Right atrium auricular region (tissue), 2 donors: ENCODE data around the gene BTBD16. TPM values are rescaled to one million over a fixed set of nuclear protein-coding genes. Genes with fewer than 3 reads are reported as not detected.

Experiments used
- DNase-seq: peaks from one replicate; pipeline ENCODE4 v3.0.0-alpha.2; 2019; ENCODE audit warnings: low spot score
- H3K27ac ChIP-seq, 2 donors: fragments of 200-600 bp; sonication (generic); 1 replicate in 1 of 2; 2 replicates in 1 of 2; pipeline ENCODE4 v1.5.1; 2016 to 2019
- H3K27me3 ChIP-seq, 2 donors: fragments of 200-600 bp; sonication (generic); one replicate each; pipeline versions ENCODE4 v1.5.1 to v1.6.0; 2017 to 2019
- H3K36me3 ChIP-seq: fragments of 200-600 bp; sonication (generic); one replicate; pipeline ENCODE4 v1.5.1; 2016
- H3K4me1 ChIP-seq, 2 donors: fragments of 200-600 bp; sonication (generic); one replicate each; pipeline versions ENCODE4 v1.5.1 to v1.6.0; 2017 to 2019
- H3K4me3 ChIP-seq, 2 donors: fragments of 200-600 bp; sonication (generic); 1 replicate in 1 of 2; 2 replicates in 1 of 2; pipeline ENCODE4 v1.5.1; 2017 to 2019; ENCODE audit warnings: mild to moderate bottlenecking in 1 of 2, moderate library complexity in 1 of 2
- H3K9me3 ChIP-seq, 2 donors: fragments of 200-600 bp; sonication (generic); one replicate each; pipeline ENCODE4 v1.5.1; 2019
- total RNA-seq, 2 donors: library from RNA; depleted of rRNA; stranded (reverse); fragments of >200 nt; gene quantifications; one replicate each; pipeline ENCODE4 v1.1.0, GENCODE V29; 2016
- TF ChIP-seq, protein P1 (sequence below), 2 donors: fragments of 200-600 bp; sonication (generic); IDR thresholded peaks; one replicate each; pipeline ENCODE4 v1.5.1; 2019; ENCODE audit warnings: antibody characterized with exemption in 2 of 2

Gene BTBD16
- total RNA-seq, 2 donors from 2014 or later, result not detected

DNA sequence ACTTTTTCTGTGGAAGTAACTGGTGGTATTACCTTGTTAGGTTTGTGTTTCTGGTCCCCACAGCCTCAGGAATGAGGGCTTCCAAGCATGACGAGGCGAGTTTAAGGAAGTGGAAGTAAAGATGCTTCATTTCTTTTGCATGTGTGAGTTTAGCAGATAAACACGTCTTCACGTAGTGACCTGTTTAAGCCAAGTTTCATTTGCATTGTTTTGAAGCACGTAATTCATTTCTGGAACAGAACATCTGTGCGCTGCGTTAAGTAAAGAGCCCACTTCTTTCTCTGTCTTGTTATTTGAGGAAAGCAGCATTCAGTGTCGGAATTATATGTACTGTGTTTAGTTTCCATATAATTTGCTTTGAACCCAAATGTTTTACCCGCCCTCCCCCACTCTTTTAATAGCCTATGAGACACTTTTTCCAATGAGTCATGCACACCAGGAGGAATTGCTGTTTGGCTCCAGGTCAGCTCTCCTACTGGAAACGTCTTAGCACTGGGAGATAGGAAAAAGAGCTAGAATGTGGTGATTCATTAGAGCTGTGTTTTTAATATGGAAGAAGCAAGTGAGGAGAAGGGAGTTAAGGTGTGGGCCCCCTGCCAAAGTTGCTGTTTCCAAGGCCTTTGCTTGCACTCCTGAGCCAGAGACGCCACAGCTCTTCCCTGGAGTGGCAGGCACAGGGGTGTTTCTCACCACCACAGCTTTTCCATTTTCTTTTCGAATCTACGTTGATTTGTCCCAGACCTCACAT lies 36.7 kb downstream of the BTBD16 start:
- peak; percentile 89 for DNase-seq
- Histone ChIP-seq H3K4me1 (peaks cover 0 to 36% of the 10 kb centered on the region in 2 donors), H3K27me3 (no peaks in the 10 kb centered on the region), H3K27ac (peak overlapping the region; percentile 77 to 88), H3K9me3 (no peaks in the 10 kb centered on the region), H3K4me3 (peak overlapping the region in 1 of 2 donors; percentile 12), H3K36me3 (no peaks in the 10 kb centered on the region)
- TF ChIP-seq, protein P1, sequence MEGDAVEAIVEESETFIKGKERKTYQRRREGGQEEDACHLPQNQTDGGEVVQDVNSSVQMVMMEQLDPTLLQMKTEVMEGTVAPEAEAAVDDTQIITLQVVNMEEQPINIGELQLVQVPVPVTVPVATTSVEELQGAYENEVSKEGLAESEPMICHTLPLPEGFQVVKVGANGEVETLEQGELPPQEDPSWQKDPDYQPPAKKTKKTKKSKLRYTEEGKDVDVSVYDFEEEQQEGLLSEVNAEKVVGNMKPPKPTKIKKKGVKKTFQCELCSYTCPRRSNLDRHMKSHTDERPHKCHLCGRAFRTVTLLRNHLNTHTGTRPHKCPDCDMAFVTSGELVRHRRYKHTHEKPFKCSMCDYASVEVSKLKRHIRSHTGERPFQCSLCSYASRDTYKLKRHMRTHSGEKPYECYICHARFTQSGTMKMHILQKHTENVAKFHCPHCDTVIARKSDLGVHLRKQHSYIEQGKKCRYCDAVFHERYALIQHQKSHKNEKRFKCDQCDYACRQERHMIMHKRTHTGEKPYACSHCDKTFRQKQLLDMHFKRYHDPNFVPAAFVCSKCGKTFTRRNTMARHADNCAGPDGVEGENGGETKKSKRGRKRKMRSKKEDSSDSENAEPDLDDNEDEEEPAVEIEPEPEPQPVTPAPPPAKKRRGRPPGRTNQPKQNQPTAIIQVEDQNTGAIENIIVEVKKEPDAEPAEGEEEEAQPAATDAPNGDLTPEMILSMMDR (IDR thresholded peaks at IDR 0.05), result no peak

DNA sequence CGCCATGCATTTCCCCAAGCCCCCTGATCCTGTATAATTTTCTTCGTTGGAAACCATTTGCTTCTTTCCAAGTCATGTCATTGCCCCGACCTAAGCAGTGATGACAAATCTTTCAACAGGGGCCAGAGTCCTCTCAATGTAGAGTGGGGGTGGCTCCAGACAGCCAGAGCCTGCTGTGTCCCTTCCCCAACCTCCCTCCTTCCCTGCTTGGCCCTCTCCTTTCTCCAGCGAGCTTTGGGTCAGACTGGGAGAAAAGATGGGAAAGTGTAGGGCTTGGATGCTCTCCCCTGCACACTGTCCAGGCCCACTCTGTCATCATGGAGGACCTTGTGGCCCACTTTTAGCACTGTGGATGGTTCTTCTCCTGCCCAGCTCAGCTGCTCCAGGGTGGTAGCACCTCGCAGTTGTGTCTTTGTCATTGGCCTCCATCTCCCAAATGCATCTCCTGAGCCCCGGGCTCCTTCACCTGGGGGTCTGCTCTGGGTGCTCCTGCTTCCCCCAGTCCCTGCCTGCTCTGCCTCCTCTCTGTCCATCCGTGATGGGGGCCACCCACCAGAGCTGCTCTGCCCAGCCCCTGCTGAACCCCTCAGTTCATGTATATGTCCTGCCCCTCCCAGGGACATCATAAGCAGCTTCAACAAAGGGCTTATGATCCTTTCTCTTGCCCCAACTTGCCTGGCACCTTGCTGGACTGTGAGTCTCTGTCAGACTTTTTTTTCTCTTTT lies 37.5 kb downstream of the BTBD16 start:
- peak overlapping the region; percentile 77 to 88 for H3K27ac ChIP-seq
- no peaks in the 10 kb centered on the region for H3K36me3 ChIP-seq
- H3K27me3 ChIP-seq, result no peaks in the 10 kb centered on the region
- H3K4me1 ChIP-seq, result peaks cover 0 to 36% of the 10 kb centered on the region in 2 donors
- DNase-seq, result peak; percentile 55
- TF ChIP-seq, protein P1 (IDR thresholded peaks at IDR 0.05), result no peak
- H3K9me3 ChIP-seq, result no peaks in the 10 kb centered on the region
- H3K4me3 ChIP-seq, result no peak overlapping the region

DNA sequence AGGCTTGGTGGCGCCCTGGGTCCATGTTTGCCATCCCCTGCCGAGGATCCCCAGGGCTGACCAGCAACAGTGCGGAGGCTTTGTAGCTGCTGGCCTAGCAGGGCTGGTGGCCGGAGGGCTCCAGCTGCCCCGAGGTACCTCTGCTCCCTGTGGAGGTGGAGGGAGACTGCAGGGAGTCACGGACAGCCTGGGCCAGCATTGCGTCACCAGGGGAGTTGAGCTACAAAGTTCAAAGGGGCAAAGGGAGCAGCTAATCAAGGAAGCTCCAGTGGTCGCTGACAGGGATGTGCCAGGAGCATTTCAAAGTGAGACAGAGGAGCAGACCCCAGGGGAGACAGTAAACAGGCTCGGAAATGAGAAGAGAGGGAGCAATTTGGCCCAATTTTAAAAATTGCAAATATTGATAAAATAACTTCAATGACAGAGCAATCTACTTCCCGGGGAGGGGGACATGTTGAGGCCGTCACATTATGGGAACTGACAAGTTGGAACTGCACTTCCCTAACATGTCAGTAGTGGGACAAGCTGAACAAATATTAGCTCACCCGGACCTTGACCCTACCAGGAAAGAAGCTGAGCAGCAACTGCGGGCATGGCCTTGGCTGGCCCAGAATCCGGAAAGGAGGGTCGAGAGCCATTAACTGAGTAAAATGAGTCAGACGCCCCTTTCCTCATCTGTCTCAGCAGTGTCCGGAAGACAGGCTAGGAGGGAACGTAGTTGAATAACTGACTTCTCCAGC lies 39.4 kb downstream of the BTBD16 start:
- TF ChIP-seq, protein P1 (IDR thresholded peaks at IDR 0.05), result no peak
- peak; percentile 57 for DNase-seq
- Histone ChIP-seq H3K36me3 (no peaks in the 10 kb centered on the region), H3K9me3 (no peaks in the 10 kb centered on the region), H3K27me3 (no peaks in the 10 kb centered on the region), H3K4me3 (no peak overlapping the region), H3K4me1 (peaks cover 0 to 36% of the 10 kb centered on the region in 2 donors), H3K27ac (no peak overlapping the region)

DNA sequence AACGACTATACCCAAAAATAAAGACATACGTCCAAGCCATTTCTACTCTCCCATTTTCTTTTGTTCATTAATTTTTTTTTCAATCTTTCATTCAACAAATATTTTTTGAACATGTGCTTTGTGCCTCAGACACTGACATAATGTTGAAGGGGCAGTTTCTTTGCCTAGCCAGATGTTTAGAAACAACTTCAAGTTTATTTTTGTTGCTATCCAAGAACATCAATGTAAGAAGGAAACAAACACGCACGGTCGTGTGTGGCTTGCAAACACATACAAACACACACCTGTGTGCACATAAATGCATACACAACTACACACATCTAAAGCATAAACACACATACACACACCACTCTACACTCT lies 39.9 kb downstream of the BTBD16 start:
- Histone ChIP-seq H3K4me3 (no peak overlapping the region), H3K36me3 (no peaks in the 10 kb centered on the region), H3K27me3 (no peaks in the 10 kb centered on the region), H3K9me3 (no peaks in the 10 kb centered on the region), H3K4me1 (peaks cover 0 to 36% of the 10 kb centered on the region in 2 donors), H3K27ac (no peak overlapping the region)
- TF ChIP-seq, protein P1 (IDR thresholded peaks at IDR 0.05), result no peak
- DNase-seq, result no peak

GRCh38 chr10:122311716-122312115 lies 40.6 kb downstream of the BTBD16 start:
- no peak overlapping the region for H3K4me3 ChIP-seq
- no peak for DNase-seq
- H3K36me3 ChIP-seq, result no peaks in the 10 kb centered on the region
- no peaks in the 10 kb centered on the region for H3K9me3 ChIP-seq
- peaks cover 0 to 36% of the 10 kb centered on the region in 2 donors for H3K4me1 ChIP-seq
- TF ChIP-seq, protein P1 (IDR thresholded peaks at IDR 0.05), result no peak
- H3K27ac ChIP-seq, result no peak overlapping the region
- H3K27me3 ChIP-seq, result no peaks in the 10 kb centered on the region
